ENCODE measurements around the gene NFKB1. TPM values are rescaled to one million over a fixed set of nuclear protein-coding genes. Genes with fewer than 3 reads are reported as not detected.

NFKB1 gene
- polyA plus RNA-seq, 2 of the 4 experiments (the other 2 are of a cell fraction), result 15.2 to 18.3 TPM

DNA sequence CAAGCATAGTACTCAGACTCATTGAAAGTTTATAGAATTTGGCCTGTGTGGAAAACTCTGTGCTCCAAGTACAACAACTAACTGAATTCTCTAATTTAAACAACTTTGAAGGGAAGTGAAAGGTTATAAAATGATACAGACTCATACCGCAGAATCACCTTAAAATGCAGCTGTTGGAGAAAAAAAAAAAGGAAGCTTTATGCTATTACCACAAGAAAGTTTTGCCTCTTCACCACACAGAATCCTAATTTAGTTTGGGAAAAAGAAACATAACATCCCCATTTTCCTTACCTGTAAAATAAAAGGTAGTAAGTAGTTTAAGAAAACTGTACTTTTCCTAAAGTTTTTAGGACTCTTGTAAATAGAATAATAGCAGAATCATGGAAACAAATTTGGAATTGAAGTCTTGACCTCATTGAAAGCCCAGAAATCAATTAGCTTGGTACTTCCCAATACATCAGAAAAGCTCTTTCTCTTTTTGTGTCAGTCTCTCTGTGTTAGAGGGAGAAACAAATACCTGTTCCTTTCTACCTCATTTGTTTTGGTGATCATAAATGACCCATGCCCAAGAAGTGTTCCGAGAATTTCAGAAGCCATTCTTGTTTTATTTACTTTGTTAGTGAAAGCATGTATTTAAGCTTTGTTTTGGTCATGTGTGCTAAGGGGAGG is 78.8 kb downstream of the NFKB1 start (continued):
- no peak for TF ChIP-seq CEBPB (IDR thresholded peaks at IDR 0.05)

- ATAC-seq, result no peak
Observed at GRCh38 chr4:102580463-102580842, 79.3 kb downstream of the NFKB1 start.

DNA sequence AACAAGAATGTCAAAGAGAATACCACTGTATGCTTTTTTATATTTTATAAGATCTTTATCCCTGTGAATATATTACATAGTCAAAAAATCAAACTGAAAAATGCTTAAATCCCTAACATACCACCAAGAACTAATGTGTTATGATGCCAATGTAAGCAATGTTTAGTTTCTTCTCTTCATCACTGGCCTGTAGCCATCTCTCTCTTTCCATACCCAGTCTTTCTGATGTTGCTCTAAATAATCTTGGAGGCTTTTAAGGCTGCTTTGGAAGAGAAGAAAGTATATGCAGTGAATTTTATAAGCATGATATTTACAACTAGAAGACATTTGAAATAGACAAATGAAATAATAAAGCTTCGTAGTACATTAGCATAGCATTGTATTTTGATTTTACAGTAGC is 82.9 kb downstream of the NFKB1 start:
- H3K4me1 ChIP-seq, result no peaks in the 10 kb centered on the region
- H3K4me3 ChIP-seq, result no peak overlapping the region
- DNase-seq (ENCODE audit: low read depth in 1 of 2, low spot score in 1 of 2) (no peak), ATAC-seq (no peak), FAIRE-seq (no peak)
- no peak overlapping the region for H3K27ac ChIP-seq
- CTCF ChIA-PET, result no interaction called here
- TF ChIP-seq JUNB (IDR thresholded peaks at IDR 0.05), result no peak
- no peak for TF ChIP-seq SREBF2 (IDR thresholded peaks at IDR 0.05)
- TF ChIP-seq, protein P1, sequence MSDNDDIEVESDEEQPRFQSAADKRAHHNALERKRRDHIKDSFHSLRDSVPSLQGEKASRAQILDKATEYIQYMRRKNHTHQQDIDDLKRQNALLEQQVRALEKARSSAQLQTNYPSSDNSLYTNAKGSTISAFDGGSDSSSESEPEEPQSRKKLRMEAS (IDR thresholded peaks at IDR 0.05), result no peak
- TF ChIP-seq RAD21 (conservative IDR thresholded peaks at IDR 0.05 in 1 of 2, IDR thresholded peaks at IDR 0.05 in 1 of 2), result no peak
- TF ChIP-seq RARB (CRISPR knock-in tag; IDR thresholded peaks at IDR 0.05), result no peak
- TF ChIP-seq RNF2 (IDR thresholded peaks at IDR 0.05; ENCODE audit: borderline replicate concordance, low read depth), result no peak
- no peak for TF ChIP-seq KDM5A (IDR thresholded peaks at IDR 0.05)
- TF ChIP-seq CEBPB (IDR thresholded peaks at IDR 0.05), result no peak
- no peak for TF ChIP-seq KDM1A (IDR thresholded peaks at IDR 0.05; ENCODE audit: low read depth)
- TF ChIP-seq CHD4 (IDR thresholded peaks at IDR 0.05; ENCODE audit: borderline replicate concordance), result no peak
- no peak overlapping the region for H3K4me2 ChIP-seq
- H3K9me3 ChIP-seq, result no peaks in the 10 kb centered on the region
- POLR2A ChIA-PET, result no interaction called here
- WGBS (ENCODE audit: missing lambda C conversion rate), result 86% methylated on average over 1 of the region's 1 CpG

More at GRCh38 chr4:102580463-102580842, 79.3 kb downstream of the NFKB1 start:
- ChIA-PET CTCF (no interaction called here), POLR2A (no interaction called here)
- no peak overlapping the region for H3K4me3 ChIP-seq
- DNase-seq (ENCODE audit: low read depth in 1 of 2, low spot score in 1 of 2) (no peak), FAIRE-seq (no peak)
- no peak overlapping the region for H3K27ac ChIP-seq
- 87% methylated on average over 1 of the region's 1 CpG for WGBS (ENCODE audit: missing lambda C conversion rate)
- no peak overlapping the region for H3K4me2 ChIP-seq
- TF ChIP-seq HOXB13 (CRISPR knock-in tag; IDR thresholded peaks at IDR 0.05; ENCODE audit: low read depth), result no peak
- peaks cover 11% of the 10 kb centered on the region for H3K4me1 ChIP-seq
- H3K9me3 ChIP-seq, result no peaks in the 10 kb centered on the region

GRCh38 chr4:102585329-102585728 is 84.2 kb downstream of the NFKB1 start:
- DNase-seq (ENCODE audit: low read depth in 1 of 2, low spot score in 1 of 2) (no peak), ATAC-seq (no peak), FAIRE-seq (no peak)
- Histone ChIP-seq H3K27ac (no peak overlapping the region), H3K4me3 (no peak overlapping the region), H3K4me1 (no peaks in the 10 kb centered on the region), H3K4me2 (no peak overlapping the region), H3K9me3 (no peaks in the 10 kb centered on the region)
- CTCF ChIA-PET, result no interaction called here
- TF ChIP-seq, protein P1 (IDR thresholded peaks at IDR 0.05), result no peak
- TF ChIP-seq ESRRA (IDR thresholded peaks at IDR 0.05; ENCODE audit: borderline replicate concordance, low read length), result no peak
- no peak for TF ChIP-seq CBX8 (IDR thresholded peaks at IDR 0.05)
- no peak for TF ChIP-seq TFCP2L1 (CRISPR knock-in tag; IDR thresholded peaks at IDR 0.05)
- no peak for TF ChIP-seq HOXA7 (CRISPR knock-in tag; IDR thresholded peaks at IDR 0.05)
- no peak for TF ChIP-seq HOXB13 (CRISPR knock-in tag; IDR thresholded peaks at IDR 0.05; ENCODE audit: low read depth)
- TF ChIP-seq CTCF (IDR thresholded peaks at IDR 0.05), result no peak
- TF ChIP-seq CBX2 (IDR thresholded peaks at IDR 0.05; ENCODE audit: borderline replicate concordance, low read depth), result no peak
- no peak for TF ChIP-seq HMGXB4 (CRISPR knock-in tag; IDR thresholded peaks at IDR 0.05; ENCODE audit: borderline replicate concordance)
- TF ChIP-seq NFE2L2 (conservative IDR thresholded peaks at IDR 0.05; ENCODE audit: low read length), result no peak
- TF ChIP-seq SREBF2 (IDR thresholded peaks at IDR 0.05), result no peak
- TF ChIP-seq POLR2A (IDR thresholded peaks at IDR 0.05; ENCODE audit: low read length), result no peak
- 89% methylated on average over 2 of the region's 2 CpGs for WGBS (ENCODE audit: missing lambda C conversion rate)
- POLR2A ChIA-PET, result no interaction called here

All from A549 (cell line).